ENCODE results near the gene KRT6C.
"Not testable (repeated sequence)": the region's sequence is repeated elsewhere in the genome, so short reads cannot be mapped to it uniquely, and the experiment has no call there.

- TF ChIP-seq ZNF776 (tag by site-specific recombination; IDR thresholded peaks at IDR 0.05; ENCODE audit: borderline replicate concordance); CTCF (tag by site-specific recombination; IDR thresholded peaks at IDR 0.05); ZNF362 (tag by site-specific recombination; IDR thresholded peaks at IDR 0.05); ZNF121 (tag by site-specific recombination; IDR thresholded peaks at IDR 0.05); ZNF449 (tag by site-specific recombination; IDR thresholded peaks at IDR 0.05); ZNF629 (tag by site-specific recombination; IDR thresholded peaks at IDR 0.05); PRDM6 (tag by site-specific recombination; IDR thresholded peaks at IDR 0.05); ZNF391 (tag by site-specific recombination; IDR thresholded peaks at IDR 0.05; ENCODE audit: borderline replicate concordance, low read depth); ZNF324 (tag by site-specific recombination; IDR thresholded peaks at IDR 0.05); ZBTB11 (tag by site-specific recombination; conservative IDR thresholded peaks at IDR 0.05; ENCODE audit: low read depth); REPIN1 (tag by site-specific recombination; IDR thresholded peaks at IDR 0.05; ENCODE audit: low read depth); ATF2 (tag by site-specific recombination; IDR thresholded peaks at IDR 0.05; ENCODE audit: low read depth); ZNF26 (tag by site-specific recombination; IDR thresholded peaks at IDR 0.05): not testable (repeated sequence)
These were observed 26.4 kb downstream of the KRT6C start for GRCh38 chr12:52447196-52447595.

Measured in HEK293 (cell line).